Pancreas (tissue), 10 donors: ENCODE measurements around the gene LPIN1. TPM values are rescaled to one million over a fixed set of nuclear protein-coding genes. Genes with fewer than 3 reads are reported as not detected.
"Not testable (repeated sequence)": the region's sequence is repeated elsewhere in the genome, so short reads cannot be mapped to it uniquely, and the experiment has no call there.

Source experiments
- ATAC-seq, 4 donors: fragments of 200-7000 bp; cut with Tn5 transposase; one replicate each; pipeline versions ENCODE4 v1.8.0 to v1.9.1; 2020; ENCODE audit warnings: mild to moderate bottlenecking in 4 of 4, moderate library complexity in 4 of 4
- DNase-seq, 6 donors: peaks; one replicate each; pipeline ENCODE4 v3.0.0-alpha.2; 2020
- FAIRE-seq: peaks from 2 replicates; lab custom pipeline; 2012; peaks lifted over from hg19 to GRCh38; lab: Jason Lieb, UNC
- H3K27ac ChIP-seq, 4 donors: fragments of 200-600 bp; sonication (generic); 1 replicate in 3 of 4; 2 replicates in 1 of 4; pipeline versions ENCODE4 v1.5.0 to v1.8.0; 2020
- H3K27me3 ChIP-seq, 4 donors: fragments of 200-600 bp; one replicate each; pipeline ENCODE4 v1.8.0; 2021
- H3K36me3 ChIP-seq, 3 donors: fragments of 200-600 bp; sonication (generic) in 1 of 3; one replicate each; pipeline versions ENCODE4 v1.5.0 to v1.8.0; 2020 to 2021
- H3K4me1 ChIP-seq, 3 donors: fragments of 200-600 bp; one replicate each; pipeline ENCODE4 v1.8.0; 2021
- H3K4me3 ChIP-seq, 4 donors: fragments of 200-600 bp; sonication (generic) in 2 of 4; one replicate each; pipeline versions ENCODE4 v1.5.0 to v1.8.0; 2020 to 2021
- H3K9me3 ChIP-seq, 4 donors: fragments of 200-600 bp; one replicate each; pipeline ENCODE4 v1.8.0; 2021
- CTCF ChIP-seq, 4 donors: fragments of 200-600 bp; sonication (generic) in 3 of 4; IDR thresholded peaks; one replicate each; pipeline versions ENCODE4 v1.5.0 to v1.8.0; 2021; ENCODE audit warnings: antibody characterized with exemption in 4 of 4
- WGBS, 2 donors: extraction: QIAGEN DNeasy Blood & Tissue Kit; methylation state at CpG; one replicate each; pipeline ENCODE4 v1.1.7; 2013; 5-methylcytosine and 5-hydroxymethylcytosine counted together
- intact Hi-C, 3 donors: fragments of 100-400 bp; cut with DNase I; formaldehyde crosslinking; loops; one replicate each; pipeline versions ENCODE4 v1.11.1 to v1.14.2; 2022
- polyA plus RNA-seq, 2 donors: library from polyadenylated mRNA; stranded (reverse); fragments of 200-250 nt; gene quantifications; one replicate each; pipeline ENCODE4 v1.2.3, GENCODE V29; 2013
- total RNA-seq, 6 donors: library from RNA; stranded (reverse); fragmentation: NEBNext Ultra II Directional in 4 of 6; extraction: Animal tissue kit (Norgen Biotek cat#: 25700) in 4 of 6; gene quantifications; one replicate each; pipeline versions ENCODE4 v1.2.1 to v1.2.4, GENCODE V29; 2021 to 2023
- donor health status: healthy with polysubstance abuse.
- donor health status: DM: no; HTN: no; CAD: no; lungs with moderate emphysema.
- donor health status: DM: no; HTN: no; CAD: no.
- donor health status: control.
- donor health status: control.
- donor health status: Bipolar disorder and iron deficiency.
- donor health status: DM: yes; HTN: yes; CAD: no.
- donor health status: DM: no; HTN: no; CAD: no.
- donor health status: DM: no; HTN: no; CAD: no.
- donor health status: DM: yes; HTN: yes; CAD: no.

Gene LPIN1
- total and polyA plus RNA-seq, 8 donors, result 7.4 to 16.5 (median 9.9) TPM

GRCh38 chr2:11819235-11819729 lies 72.8 kb downstream of the LPIN1 start:
- Histone ChIP-seq H3K36me3 (no peaks in the 10 kb centered on the region), H3K4me1 (peaks cover 6 to 18% (median 10%) of the 10 kb centered on the region in 3 donors), H3K27ac (peak overlapping the region in 1 of 4 donors; percentile 5), H3K27me3 (no peaks in the 10 kb centered on the region), H3K4me3 (no peak overlapping the region), H3K9me3 (no peaks in the 10 kb centered on the region)
- intact Hi-C loops, result no loop called here
- no peak for TF ChIP-seq CTCF (IDR thresholded peaks at IDR 0.05)
- FAIRE-seq (no peak), ATAC-seq (peak; percentile 56 to 72 (median 62)), DNase-seq (no peak)
- WGBS, 2 donors, result 20 to 22% methylated on average over 5 of the region's 5 CpGs

- peaks cover 0 to 7% (median 0%) of the 10 kb centered on the region in 3 donors for H3K36me3 ChIP-seq
- H3K4me3 ChIP-seq, result no peak overlapping the region
- WGBS, 2 donors, result 85 to 88% methylated on average over 2 of the region's 2 CpGs
- DNase-seq (no peak), FAIRE-seq (no peak), ATAC-seq (no peak)
- H3K9me3 ChIP-seq, result no peaks in the 10 kb centered on the region
- H3K27me3 ChIP-seq, result no peaks in the 10 kb centered on the region
- H3K4me1 ChIP-seq, result peaks cover 6 to 18% (median 10%) of the 10 kb centered on the region in 3 donors
- intact Hi-C loops, result loop anchor here in 1 of 3 donors (10.0 kb wide), 1 partner anchor 1184 kb away; no protein-coding TSS in a partner anchor
- H3K27ac ChIP-seq, result no peak overlapping the region
- no peak for TF ChIP-seq CTCF (IDR thresholded peaks at IDR 0.05)
Measured at GRCh38 chr2:11820650-11821049, 74.2 kb downstream of the LPIN1 start.

GRCh38 chr2:11821705-11822104 lies 75.3 kb downstream of the LPIN1 start:
- 81 to 91% methylated on average over 3 of the region's 3 CpGs for WGBS, 2 donors
- H3K36me3 ChIP-seq, result peaks cover 0 to 7% (median 0%) of the 10 kb centered on the region in 3 donors
- no peaks in the 10 kb centered on the region for H3K27me3 ChIP-seq
- FAIRE-seq (no peak), ATAC-seq (no peak), DNase-seq (peak in 1 of 6 donors; percentile 8)
- H3K9me3 ChIP-seq, result no peaks in the 10 kb centered on the region
- no peak overlapping the region for H3K27ac ChIP-seq
- intact Hi-C loops, result loop anchor here in 1 of 3 donors (10.0 kb wide), 1 partner anchor 1183 kb away; no protein-coding TSS in a partner anchor
- TF ChIP-seq CTCF (IDR thresholded peaks at IDR 0.05), result no peak
- H3K4me1 ChIP-seq, result peaks cover 6 to 18% (median 10%) of the 10 kb centered on the region in 3 donors
- H3K4me3 ChIP-seq, result no peak overlapping the region

GRCh38 chr2:11822359-11822745 lies 75.9 kb downstream of the LPIN1 start:
- H3K4me3 ChIP-seq, H3K27me3 ChIP-seq, DNase-seq, H3K27ac ChIP-seq, H3K9me3 ChIP-seq, FAIRE-seq, H3K36me3 ChIP-seq, ATAC-seq: not testable (repeated sequence)
- WGBS, 2 donors, result 84 to 85% methylated on average over 4 of the region's 4 CpGs
- intact Hi-C loops, result loop anchor here in 1 of 3 donors (10.0 kb wide), 1 partner anchor 1182 kb away; no protein-coding TSS in a partner anchor
- peaks cover 6 to 18% (median 10%) of the 10 kb centered on the region in 3 donors for H3K4me1 ChIP-seq

GRCh38 chr2:11822746-11823451 lies 76.5 kb downstream of the LPIN1 start:
- FAIRE-seq (no peak), DNase-seq (peak in 4 of 6 donors; percentile 55 to 83 (median 62)), ATAC-seq (peak; percentile 78 to 92 (median 84))
- H3K4me3 ChIP-seq, result peak overlapping the region in 2 of 4 donors; percentile 3 to 14
- WGBS, 2 donors, result 58 to 68% methylated on average over 19 of the region's 19 CpGs
- peaks cover 0 to 7% (median 0%) of the 10 kb centered on the region in 3 donors for H3K36me3 ChIP-seq
- H3K27ac ChIP-seq, result peak overlapping the region in 1 of 4 donors; percentile 32
- no peaks in the 10 kb centered on the region for H3K27me3 ChIP-seq
- peaks cover 6 to 18% (median 10%) of the 10 kb centered on the region in 3 donors for H3K4me1 ChIP-seq
- intact Hi-C loops, result loop anchor here in 1 of 3 donors (10.0 kb wide), 1 partner anchor 1182 kb away; no protein-coding TSS in a partner anchor
- TF ChIP-seq CTCF (IDR thresholded peaks at IDR 0.05), result no peak
- no peaks in the 10 kb centered on the region for H3K9me3 ChIP-seq
